ENCODE measurements around the gene KAT6B.

DNA sequence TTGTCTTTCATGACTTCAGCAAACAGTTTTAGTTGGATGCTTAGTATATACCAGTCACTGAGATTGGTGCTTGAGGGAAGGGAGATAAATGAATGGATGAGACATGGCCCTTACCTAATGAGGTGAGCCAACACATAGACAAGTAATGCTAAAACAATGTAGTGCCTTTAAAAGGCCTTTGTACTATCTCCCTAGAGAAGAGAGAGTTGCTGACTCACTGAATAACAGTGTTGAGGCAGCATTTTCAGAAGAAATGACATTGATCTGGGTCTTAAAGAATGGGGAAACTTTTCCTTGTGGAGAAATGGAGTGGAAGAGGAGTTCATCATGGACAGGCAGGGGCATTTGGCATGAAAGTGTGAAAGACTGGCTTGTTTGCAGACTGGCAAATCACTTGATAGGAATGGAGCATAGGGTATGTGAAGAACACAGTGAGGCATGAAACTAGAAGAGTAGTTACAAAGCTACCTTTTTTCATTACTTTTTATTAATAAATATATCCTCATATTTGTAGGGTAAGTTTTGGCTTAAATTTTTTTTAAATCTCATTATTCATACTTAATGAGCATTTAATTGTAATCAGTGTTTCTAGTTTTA, 91.2 kb downstream of the KAT6B start:
- TF ChIP-seq EZH2phosphoT487 (IDR thresholded peaks at IDR 0.05; ENCODE audit: low read depth, severe bottlenecking, unreplicated experiment) (no peak), EZH2 (IDR thresholded peaks at IDR 0.05; ENCODE audit: borderline replicate concordance) (no peak)
- TF ChIP-seq, protein P1, sequence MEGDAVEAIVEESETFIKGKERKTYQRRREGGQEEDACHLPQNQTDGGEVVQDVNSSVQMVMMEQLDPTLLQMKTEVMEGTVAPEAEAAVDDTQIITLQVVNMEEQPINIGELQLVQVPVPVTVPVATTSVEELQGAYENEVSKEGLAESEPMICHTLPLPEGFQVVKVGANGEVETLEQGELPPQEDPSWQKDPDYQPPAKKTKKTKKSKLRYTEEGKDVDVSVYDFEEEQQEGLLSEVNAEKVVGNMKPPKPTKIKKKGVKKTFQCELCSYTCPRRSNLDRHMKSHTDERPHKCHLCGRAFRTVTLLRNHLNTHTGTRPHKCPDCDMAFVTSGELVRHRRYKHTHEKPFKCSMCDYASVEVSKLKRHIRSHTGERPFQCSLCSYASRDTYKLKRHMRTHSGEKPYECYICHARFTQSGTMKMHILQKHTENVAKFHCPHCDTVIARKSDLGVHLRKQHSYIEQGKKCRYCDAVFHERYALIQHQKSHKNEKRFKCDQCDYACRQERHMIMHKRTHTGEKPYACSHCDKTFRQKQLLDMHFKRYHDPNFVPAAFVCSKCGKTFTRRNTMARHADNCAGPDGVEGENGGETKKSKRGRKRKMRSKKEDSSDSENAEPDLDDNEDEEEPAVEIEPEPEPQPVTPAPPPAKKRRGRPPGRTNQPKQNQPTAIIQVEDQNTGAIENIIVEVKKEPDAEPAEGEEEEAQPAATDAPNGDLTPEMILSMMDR (IDR thresholded peaks at IDR 0.05; ENCODE audit: poor library complexity): no peak

Data from hepatocyte (in vitro differentiated cells).